SU-DHL-6 (cell line): ENCODE results near the gene MIER2.
"Not testable (repeated sequence)": the region's sequence is repeated elsewhere in the genome, so short reads cannot be mapped to it uniquely, and the experiment has no call there.

ENCODE experiments used
- EZH2phosphoT487 ChIP-seq: fragments of 200-600 bp; sonication (generic), shearing (Covaris generic); conservative IDR thresholded peaks from 2 replicates; pipeline ENCODE4 v1.6.1; 2018; ENCODE audit warnings: mild to moderate bottlenecking, antibody characterized with exemption, low read length, moderate library complexity, mixed read lengths
- TF ChIP-seq, protein P1 (sequence below): fragments of 200-600 bp; sonication (generic); IDR thresholded peaks from one replicate; pipeline ENCODE4 v1.5.1; 2017; ENCODE audit warnings: antibody characterized with exemption, mild to moderate bottlenecking, low read length, moderate library complexity; ENCODE audit not compliant: insufficient read depth, poor library complexity, severe bottlenecking

DNA sequence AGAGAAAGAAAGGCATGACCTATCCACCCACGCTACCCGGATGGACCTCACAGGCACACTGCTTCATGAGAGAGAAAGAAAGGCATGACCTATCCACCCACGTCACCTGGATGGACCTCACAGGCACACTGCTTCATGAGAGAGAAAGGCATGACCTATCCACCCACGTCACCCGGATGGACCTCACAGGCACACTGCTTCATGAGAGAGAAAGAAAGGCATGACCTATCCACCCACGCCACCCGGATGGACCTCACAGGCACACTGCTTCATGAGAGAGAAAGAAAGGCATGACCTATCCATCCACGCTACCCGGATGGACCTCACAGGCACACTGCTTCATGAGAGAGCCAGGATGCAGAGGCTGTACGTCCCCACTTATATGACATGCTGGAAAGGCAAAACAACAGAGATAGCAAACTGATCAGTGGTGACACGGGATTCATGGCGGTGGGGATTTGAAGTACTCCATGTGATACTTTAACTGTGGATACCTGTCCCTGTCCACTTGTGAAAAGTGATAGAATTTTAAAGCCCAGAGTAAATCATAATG is 73.8 kb downstream of the MIER2 start:
- TF ChIP-seq, protein P1, sequence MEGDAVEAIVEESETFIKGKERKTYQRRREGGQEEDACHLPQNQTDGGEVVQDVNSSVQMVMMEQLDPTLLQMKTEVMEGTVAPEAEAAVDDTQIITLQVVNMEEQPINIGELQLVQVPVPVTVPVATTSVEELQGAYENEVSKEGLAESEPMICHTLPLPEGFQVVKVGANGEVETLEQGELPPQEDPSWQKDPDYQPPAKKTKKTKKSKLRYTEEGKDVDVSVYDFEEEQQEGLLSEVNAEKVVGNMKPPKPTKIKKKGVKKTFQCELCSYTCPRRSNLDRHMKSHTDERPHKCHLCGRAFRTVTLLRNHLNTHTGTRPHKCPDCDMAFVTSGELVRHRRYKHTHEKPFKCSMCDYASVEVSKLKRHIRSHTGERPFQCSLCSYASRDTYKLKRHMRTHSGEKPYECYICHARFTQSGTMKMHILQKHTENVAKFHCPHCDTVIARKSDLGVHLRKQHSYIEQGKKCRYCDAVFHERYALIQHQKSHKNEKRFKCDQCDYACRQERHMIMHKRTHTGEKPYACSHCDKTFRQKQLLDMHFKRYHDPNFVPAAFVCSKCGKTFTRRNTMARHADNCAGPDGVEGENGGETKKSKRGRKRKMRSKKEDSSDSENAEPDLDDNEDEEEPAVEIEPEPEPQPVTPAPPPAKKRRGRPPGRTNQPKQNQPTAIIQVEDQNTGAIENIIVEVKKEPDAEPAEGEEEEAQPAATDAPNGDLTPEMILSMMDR: not testable (repeated sequence)
- TF ChIP-seq EZH2phosphoT487: not testable (repeated sequence)
